Ishikawa (cell line): ENCODE measurements around the gene RIMKLB.

Source experiments
- EP300 ChIP-seq: IDR thresholded peaks from 2 replicates; pipeline ENCODE4 v1.6.1; 2012; ENCODE audit warnings: borderline replicate concordance
- FOXM1 ChIP-seq: IDR thresholded peaks from 2 replicates; pipeline ENCODE4 v1.6.1; 2012; ENCODE audit warnings: low read depth, borderline replicate concordance
- RAD21 ChIP-seq: IDR thresholded peaks from 2 replicates; pipeline ENCODE4 v1.6.1; 2012; ENCODE audit warnings: low read depth
- TAF1 ChIP-seq: IDR thresholded peaks from 2 replicates; pipeline ENCODE4 v1.6.1; 2012; ENCODE audit warnings: low read depth, mild to moderate bottlenecking
- TEAD4 ChIP-seq: IDR thresholded peaks from 2 replicates; pipeline ENCODE4 v1.6.1; 2012
- YY1 ChIP-seq: IDR thresholded peaks from 2 replicates; pipeline ENCODE4 v1.6.1; 2012; ENCODE audit warnings: low read depth
- TF ChIP-seq, protein P1 (sequence below): IDR thresholded peaks from 2 replicates; pipeline ENCODE4 v1.6.1; 2012; ENCODE audit warnings: low read depth, mild to moderate bottlenecking

DNA sequence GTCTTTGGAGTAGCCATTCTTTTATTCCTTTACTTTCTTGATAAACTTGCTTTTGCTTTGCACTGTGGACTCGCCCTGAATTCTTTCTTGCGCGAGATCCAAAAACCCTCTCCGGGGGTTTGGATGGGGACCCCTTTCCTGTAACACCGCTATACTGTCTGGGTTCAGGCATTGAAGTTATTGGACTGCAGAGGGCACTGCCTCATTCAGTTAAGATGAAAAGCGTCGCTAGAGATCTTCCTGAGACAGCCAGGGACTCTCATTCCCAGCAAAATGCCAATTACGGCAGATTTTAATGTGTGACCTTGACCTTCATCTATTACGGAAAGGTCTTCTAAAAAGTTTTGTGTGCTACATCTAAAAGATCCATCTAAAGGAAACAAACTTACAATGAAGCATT is 17.3 kb upstream of the RIMKLB start:
- TF ChIP-seq TAF1 (no peak), TEAD4 (no peak), RAD21 (peak; percentile 18; the same call in 1 of the 2 replicates), YY1 (no peak), FOXM1 (no peak), EP300 (no peak)
- TF ChIP-seq, protein P1, sequence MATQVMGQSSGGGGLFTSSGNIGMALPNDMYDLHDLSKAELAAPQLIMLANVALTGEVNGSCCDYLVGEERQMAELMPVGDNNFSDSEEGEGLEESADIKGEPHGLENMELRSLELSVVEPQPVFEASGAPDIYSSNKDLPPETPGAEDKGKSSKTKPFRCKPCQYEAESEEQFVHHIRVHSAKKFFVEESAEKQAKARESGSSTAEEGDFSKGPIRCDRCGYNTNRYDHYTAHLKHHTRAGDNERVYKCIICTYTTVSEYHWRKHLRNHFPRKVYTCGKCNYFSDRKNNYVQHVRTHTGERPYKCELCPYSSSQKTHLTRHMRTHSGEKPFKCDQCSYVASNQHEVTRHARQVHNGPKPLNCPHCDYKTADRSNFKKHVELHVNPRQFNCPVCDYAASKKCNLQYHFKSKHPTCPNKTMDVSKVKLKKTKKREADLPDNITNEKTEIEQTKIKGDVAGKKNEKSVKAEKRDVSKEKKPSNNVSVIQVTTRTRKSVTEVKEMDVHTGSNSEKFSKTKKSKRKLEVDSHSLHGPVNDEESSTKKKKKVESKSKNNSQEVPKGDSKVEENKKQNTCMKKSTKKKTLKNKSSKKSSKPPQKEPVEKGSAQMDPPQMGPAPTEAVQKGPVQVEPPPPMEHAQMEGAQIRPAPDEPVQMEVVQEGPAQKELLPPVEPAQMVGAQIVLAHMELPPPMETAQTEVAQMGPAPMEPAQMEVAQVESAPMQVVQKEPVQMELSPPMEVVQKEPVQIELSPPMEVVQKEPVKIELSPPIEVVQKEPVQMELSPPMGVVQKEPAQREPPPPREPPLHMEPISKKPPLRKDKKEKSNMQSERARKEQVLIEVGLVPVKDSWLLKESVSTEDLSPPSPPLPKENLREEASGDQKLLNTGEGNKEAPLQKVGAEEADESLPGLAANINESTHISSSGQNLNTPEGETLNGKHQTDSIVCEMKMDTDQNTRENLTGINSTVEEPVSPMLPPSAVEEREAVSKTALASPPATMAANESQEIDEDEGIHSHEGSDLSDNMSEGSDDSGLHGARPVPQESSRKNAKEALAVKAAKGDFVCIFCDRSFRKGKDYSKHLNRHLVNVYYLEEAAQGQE: no peak
